ENCODE results near the gene CHL1.

Gene CHL1

GRCh38 chr3:196311-197148 is at the start of gene CHL1:
Gene CHL1 (plus strand): TSS chr3:196763. CDS start chr3:319777, 123,014 bp downstream.
- DNase-seq (ENCODE audit: low read depth, low spot score), result no peak
- Histone ChIP-seq H3K27ac (ENCODE audit: low read length) (no peak within 1 kb of the TSS), H3K9me3 (ENCODE audit: control insufficient read depth, insufficient read depth, low read length) (peaks cover 11% of the 10 kb centered on the region), H3K4me3 (ENCODE audit: low read length) (no peak within 1 kb of the TSS), H3K36me3 (ENCODE audit: control insufficient read depth, insufficient read depth, low read length) (no peaks in the 10 kb centered on the region), H3K4me1 (ENCODE audit: control insufficient read depth, insufficient read depth, low read length) (no peaks in the 10 kb centered on the region), H3K27me3 (ENCODE audit: control insufficient read depth, insufficient read depth, low read length) (no peaks in the 10 kb centered on the region)
- no CpG with 5 or more reads among the region's 64 CpGs for WGBS (ENCODE audit: insufficient coverage, insufficient read length)

- Histone ChIP-seq H3K4me3 (ENCODE audit: low read length) (no peak overlapping the region), H3K36me3 (ENCODE audit: control insufficient read depth, insufficient read depth, low read length) (no peaks in the 10 kb centered on the region), H3K27ac (ENCODE audit: low read length) (no peak overlapping the region), H3K9me3 (ENCODE audit: control insufficient read depth, insufficient read depth, low read length) (peaks cover 5% of the 10 kb centered on the region; the same call in 1 of the 2 replicates), H3K27me3 (ENCODE audit: control insufficient read depth, insufficient read depth, low read length) (no peaks in the 10 kb centered on the region), H3K4me1 (ENCODE audit: control insufficient read depth, insufficient read depth, low read length) (no peaks in the 10 kb centered on the region)
- DNase-seq (ENCODE audit: low read depth, low spot score), result no peak
- WGBS (ENCODE audit: insufficient coverage, insufficient read length), result no CpG with 5 or more reads among the region's 2 CpGs
These were observed 44.9 kb upstream of the CHL1 start for GRCh38 chr3:151614-152189.

GRCh38 chr3:159974-160373 is 36.6 kb upstream of the CHL1 start:
- H3K4me1 ChIP-seq (ENCODE audit: control insufficient read depth, insufficient read depth, low read length), result no peaks in the 10 kb centered on the region
- DNase-seq (ENCODE audit: low read depth, low spot score), result no peak
- no peaks in the 10 kb centered on the region for H3K36me3 ChIP-seq (ENCODE audit: control insufficient read depth, insufficient read depth, low read length)
- no peaks in the 10 kb centered on the region for H3K27me3 ChIP-seq (ENCODE audit: control insufficient read depth, insufficient read depth, low read length)
- peaks cover 4% of the 10 kb centered on the region for H3K9me3 ChIP-seq (ENCODE audit: control insufficient read depth, insufficient read depth, low read length)
- H3K4me3 ChIP-seq (ENCODE audit: low read length), result no peak overlapping the region
- H3K27ac ChIP-seq (ENCODE audit: low read length), result no peak overlapping the region
- no CpG with 5 or more reads among the region's 1 CpG for WGBS (ENCODE audit: insufficient coverage, insufficient read length)

- no peak for DNase-seq (ENCODE audit: low read depth, low spot score)
- Histone ChIP-seq H3K27me3 (ENCODE audit: control insufficient read depth, insufficient read depth, low read length) (no peaks in the 10 kb centered on the region), H3K36me3 (ENCODE audit: control insufficient read depth, insufficient read depth, low read length) (no peaks in the 10 kb centered on the region), H3K4me1 (ENCODE audit: control insufficient read depth, insufficient read depth, low read length) (no peaks in the 10 kb centered on the region), H3K27ac (ENCODE audit: low read length) (no peak overlapping the region), H3K4me3 (ENCODE audit: low read length) (no peak overlapping the region), H3K9me3 (ENCODE audit: control insufficient read depth, insufficient read depth, low read length) (peaks cover 6% of the 10 kb centered on the region)
These were observed 30.5 kb upstream of the CHL1 start for GRCh38 chr3:166071-166470.

GRCh38 chr3:166799-167198 is 29.8 kb upstream of the CHL1 start:
- DNase-seq (ENCODE audit: low read depth, low spot score), result no peak
- Histone ChIP-seq H3K27me3 (ENCODE audit: control insufficient read depth, insufficient read depth, low read length) (no peaks in the 10 kb centered on the region), H3K4me3 (ENCODE audit: low read length) (no peak overlapping the region), H3K9me3 (ENCODE audit: control insufficient read depth, insufficient read depth, low read length) (peaks cover 6% of the 10 kb centered on the region), H3K27ac (ENCODE audit: low read length) (no peak overlapping the region), H3K4me1 (ENCODE audit: control insufficient read depth, insufficient read depth, low read length) (no peaks in the 10 kb centered on the region), H3K36me3 (ENCODE audit: control insufficient read depth, insufficient read depth, low read length) (no peaks in the 10 kb centered on the region)
- WGBS (ENCODE audit: insufficient coverage, insufficient read length), result no CpG with 5 or more reads among the region's 5 CpGs

GRCh38 chr3:173886-174285 is 22.7 kb upstream of the CHL1 start:
- Histone ChIP-seq H3K4me1 (ENCODE audit: control insufficient read depth, insufficient read depth, low read length) (no peaks in the 10 kb centered on the region), H3K27me3 (ENCODE audit: control insufficient read depth, insufficient read depth, low read length) (no peaks in the 10 kb centered on the region), H3K36me3 (ENCODE audit: control insufficient read depth, insufficient read depth, low read length) (no peaks in the 10 kb centered on the region), H3K27ac (ENCODE audit: low read length) (no peak overlapping the region), H3K4me3 (ENCODE audit: low read length) (no peak overlapping the region), H3K9me3 (ENCODE audit: control insufficient read depth, insufficient read depth, low read length) (no peaks in the 10 kb centered on the region; the same call in 1 of the 2 replicates)
- no peak for DNase-seq (ENCODE audit: low read depth, low spot score)
- no CpG with 5 or more reads among the region's 1 CpG for WGBS (ENCODE audit: insufficient coverage, insufficient read length)

GRCh38 chr3:184976-185375 is 11.6 kb upstream of the CHL1 start:
- no peak overlapping the region for H3K4me3 ChIP-seq (ENCODE audit: low read length)
- no CpG with 5 or more reads among the region's 3 CpGs for WGBS (ENCODE audit: insufficient coverage, insufficient read length)
- no peaks in the 10 kb centered on the region for H3K27me3 ChIP-seq (ENCODE audit: control insufficient read depth, insufficient read depth, low read length)
- no peaks in the 10 kb centered on the region for H3K36me3 ChIP-seq (ENCODE audit: control insufficient read depth, insufficient read depth, low read length)
- peaks cover 6% of the 10 kb centered on the region for H3K9me3 ChIP-seq (ENCODE audit: control insufficient read depth, insufficient read depth, low read length)
- no peak overlapping the region for H3K27ac ChIP-seq (ENCODE audit: low read length)
- no peaks in the 10 kb centered on the region for H3K4me1 ChIP-seq (ENCODE audit: control insufficient read depth, insufficient read depth, low read length)
- DNase-seq (ENCODE audit: low read depth, low spot score), result no peak

- no peak overlapping the region for H3K4me3 ChIP-seq (ENCODE audit: low read length)
- no CpG with 5 or more reads among the region's 25 CpGs for WGBS (ENCODE audit: insufficient coverage, insufficient read length)
- no peaks in the 10 kb centered on the region for H3K36me3 ChIP-seq (ENCODE audit: control insufficient read depth, insufficient read depth, low read length)
- no peaks in the 10 kb centered on the region for H3K27me3 ChIP-seq (ENCODE audit: control insufficient read depth, insufficient read depth, low read length)
- no peak overlapping the region for H3K27ac ChIP-seq (ENCODE audit: low read length)
- DNase-seq (ENCODE audit: low read depth, low spot score), result no peak
- H3K9me3 ChIP-seq (ENCODE audit: control insufficient read depth, insufficient read depth, low read length), result peaks cover 12% of the 10 kb centered on the region
- H3K4me1 ChIP-seq (ENCODE audit: control insufficient read depth, insufficient read depth, low read length), result no peaks in the 10 kb centered on the region
These were observed 4.2 kb upstream of the CHL1 start for GRCh38 chr3:192215-192929.

GRCh38 chr3:194001-194400 is 2.6 kb upstream of the CHL1 start:
- DNase-seq (ENCODE audit: low read depth, low spot score), result no peak
- Histone ChIP-seq H3K4me3 (ENCODE audit: low read length) (no peak overlapping the region), H3K4me1 (ENCODE audit: control insufficient read depth, insufficient read depth, low read length) (no peaks in the 10 kb centered on the region), H3K9me3 (ENCODE audit: control insufficient read depth, insufficient read depth, low read length) (peaks cover 11% of the 10 kb centered on the region), H3K27ac (ENCODE audit: low read length) (no peak overlapping the region), H3K36me3 (ENCODE audit: control insufficient read depth, insufficient read depth, low read length) (no peaks in the 10 kb centered on the region), H3K27me3 (ENCODE audit: control insufficient read depth, insufficient read depth, low read length) (no peaks in the 10 kb centered on the region)
- WGBS (ENCODE audit: insufficient coverage, insufficient read length), result no CpG with 5 or more reads among the region's 2 CpGs

- H3K27ac ChIP-seq (ENCODE audit: low read length), result no peak overlapping the region
- H3K9me3 ChIP-seq (ENCODE audit: control insufficient read depth, insufficient read depth, low read length), result peaks cover 11% of the 10 kb centered on the region
- no peak overlapping the region for H3K4me3 ChIP-seq (ENCODE audit: low read length)
- H3K4me1 ChIP-seq (ENCODE audit: control insufficient read depth, insufficient read depth, low read length), result no peaks in the 10 kb centered on the region
- no CpG with 5 or more reads among the region's 3 CpGs for WGBS (ENCODE audit: insufficient coverage, insufficient read length)
- no peaks in the 10 kb centered on the region for H3K27me3 ChIP-seq (ENCODE audit: control insufficient read depth, insufficient read depth, low read length)
- no peaks in the 10 kb centered on the region for H3K36me3 ChIP-seq (ENCODE audit: control insufficient read depth, insufficient read depth, low read length)
- DNase-seq (ENCODE audit: low read depth, low spot score), result no peak
These were observed 2.1 kb upstream of the CHL1 start for GRCh38 chr3:194421-194820.
